ENCODE results near the gene PDLIM1.

DNA sequence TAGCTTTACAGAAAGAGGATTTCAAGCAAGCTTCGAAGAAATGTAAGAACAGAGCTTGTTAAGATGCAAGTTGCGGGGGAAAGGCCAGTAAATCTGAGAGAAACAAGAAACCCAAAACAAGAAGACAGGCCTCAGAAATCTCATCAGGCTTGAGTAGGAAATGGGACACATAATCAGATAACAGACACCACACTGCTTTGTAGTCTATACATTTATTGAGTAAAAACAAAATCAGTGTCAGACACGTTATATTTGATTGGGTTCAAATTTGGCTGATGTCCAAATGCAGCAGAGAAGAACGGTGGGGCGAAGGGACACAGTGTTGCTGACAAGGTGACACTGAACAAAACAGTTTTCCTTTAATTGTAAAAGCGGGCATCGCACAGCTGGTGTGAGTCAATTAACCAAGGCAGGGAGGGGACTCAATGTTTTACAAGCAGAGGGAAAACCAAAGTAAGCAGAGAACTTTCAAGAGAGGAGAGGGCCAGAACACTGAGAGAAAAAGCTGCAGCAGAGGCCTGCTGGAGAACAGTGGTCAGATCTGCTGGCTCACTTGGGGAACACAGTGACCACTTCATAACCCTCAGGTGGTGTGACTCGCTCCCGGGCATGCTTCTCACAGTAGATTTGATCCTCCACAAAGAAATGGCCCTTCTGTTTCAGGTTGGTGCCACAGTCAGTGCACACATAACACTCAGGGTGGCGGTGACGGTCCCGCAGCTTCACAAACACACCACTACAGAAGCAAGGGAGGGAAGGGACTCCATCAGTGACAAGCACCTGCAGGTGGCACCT is 53.2 kb downstream of the PDLIM1 start:
- TF ChIP-seq, protein P1, sequence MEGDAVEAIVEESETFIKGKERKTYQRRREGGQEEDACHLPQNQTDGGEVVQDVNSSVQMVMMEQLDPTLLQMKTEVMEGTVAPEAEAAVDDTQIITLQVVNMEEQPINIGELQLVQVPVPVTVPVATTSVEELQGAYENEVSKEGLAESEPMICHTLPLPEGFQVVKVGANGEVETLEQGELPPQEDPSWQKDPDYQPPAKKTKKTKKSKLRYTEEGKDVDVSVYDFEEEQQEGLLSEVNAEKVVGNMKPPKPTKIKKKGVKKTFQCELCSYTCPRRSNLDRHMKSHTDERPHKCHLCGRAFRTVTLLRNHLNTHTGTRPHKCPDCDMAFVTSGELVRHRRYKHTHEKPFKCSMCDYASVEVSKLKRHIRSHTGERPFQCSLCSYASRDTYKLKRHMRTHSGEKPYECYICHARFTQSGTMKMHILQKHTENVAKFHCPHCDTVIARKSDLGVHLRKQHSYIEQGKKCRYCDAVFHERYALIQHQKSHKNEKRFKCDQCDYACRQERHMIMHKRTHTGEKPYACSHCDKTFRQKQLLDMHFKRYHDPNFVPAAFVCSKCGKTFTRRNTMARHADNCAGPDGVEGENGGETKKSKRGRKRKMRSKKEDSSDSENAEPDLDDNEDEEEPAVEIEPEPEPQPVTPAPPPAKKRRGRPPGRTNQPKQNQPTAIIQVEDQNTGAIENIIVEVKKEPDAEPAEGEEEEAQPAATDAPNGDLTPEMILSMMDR (IDR thresholded peaks at IDR 0.05; ENCODE audit: low read depth, low read length), result no peak
- TF ChIP-seq POLR2A (IDR thresholded peaks at IDR 0.05; ENCODE audit: extremely low read depth, insufficient read length), result no peak
- TF ChIP-seq, protein P2, sequence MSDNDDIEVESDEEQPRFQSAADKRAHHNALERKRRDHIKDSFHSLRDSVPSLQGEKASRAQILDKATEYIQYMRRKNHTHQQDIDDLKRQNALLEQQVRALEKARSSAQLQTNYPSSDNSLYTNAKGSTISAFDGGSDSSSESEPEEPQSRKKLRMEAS (IDR thresholded peaks at IDR 0.05; ENCODE audit: low read depth, low read length), result no peak
